Measurements from ENCODE around the gene PCDHGC5.

GRCh38 chr5:141503681-141504080 is 14.8 kb downstream of the PCDHGC5 start:
- TF ChIP-seq CTCF (IDR thresholded peaks at IDR 0.05) (no peak), POLR2A (IDR thresholded peaks at IDR 0.05) (no peak)

All from lower leg skin (tissue), 3 donors.